Ishikawa (cell line): ENCODE results near the gene POMGNT2.

Source experiments
- CEBPB ChIP-seq: IDR thresholded peaks from 2 replicates; pipeline ENCODE4 v1.6.1; 2012
- CREB1 ChIP-seq: IDR thresholded peaks from 2 replicates; pipeline ENCODE4 v1.6.1; 2012; ENCODE audit warnings: low read depth
- EGR1 ChIP-seq: IDR thresholded peaks from 2 replicates; pipeline ENCODE4 v1.6.1; 2012
- EP300 ChIP-seq: IDR thresholded peaks from 2 replicates; pipeline ENCODE4 v1.6.1; 2012; ENCODE audit warnings: borderline replicate concordance
- FOXM1 ChIP-seq: IDR thresholded peaks from 2 replicates; pipeline ENCODE4 v1.6.1; 2012; ENCODE audit warnings: low read depth, borderline replicate concordance
- MAX ChIP-seq: IDR thresholded peaks from 2 replicates; pipeline ENCODE4 v1.6.1; 2012
- NFIC ChIP-seq: IDR thresholded peaks from 2 replicates; pipeline ENCODE4 v1.6.1; 2012
- RAD21 ChIP-seq: IDR thresholded peaks from 2 replicates; pipeline ENCODE4 v1.6.1; 2012; ENCODE audit warnings: low read depth
- REST ChIP-seq: IDR thresholded peaks from 2 replicates; pipeline ENCODE4 v1.6.1; 2012; ENCODE audit warnings: low read depth, mild to moderate bottlenecking
- TAF1 ChIP-seq: IDR thresholded peaks from 2 replicates; pipeline ENCODE4 v1.6.1; 2012; ENCODE audit warnings: low read depth, mild to moderate bottlenecking
- TCF12 ChIP-seq: IDR thresholded peaks from 2 replicates; pipeline ENCODE4 v1.6.1; 2012; ENCODE audit warnings: low read depth
- TEAD4 ChIP-seq: IDR thresholded peaks from 2 replicates; pipeline ENCODE4 v1.6.1; 2012
- YY1 ChIP-seq: IDR thresholded peaks from 2 replicates; pipeline ENCODE4 v1.6.1; 2012; ENCODE audit warnings: low read depth
- ZBTB7A ChIP-seq: IDR thresholded peaks from 2 replicates; pipeline ENCODE4 v1.6.1; 2012; ENCODE audit warnings: low read depth
- TF ChIP-seq, protein P1 (sequence below): IDR thresholded peaks from 2 replicates; pipeline ENCODE4 v1.6.1; 2012

Gene POMGNT2

GRCh38 chr3:43091481-43091880 lies 14.4 kb downstream of the POMGNT2 start:
- TF ChIP-seq RAD21 (no peak), TAF1 (no peak), YY1 (no peak), TCF12 (no peak), ZBTB7A (no peak), FOXM1 (no peak), CREB1 (no peak), MAX (no peak), EP300 (no peak), REST (no peak), TEAD4 (no peak), NFIC (no peak), EGR1 (no peak), CEBPB (no peak)
- TF ChIP-seq, protein P1, sequence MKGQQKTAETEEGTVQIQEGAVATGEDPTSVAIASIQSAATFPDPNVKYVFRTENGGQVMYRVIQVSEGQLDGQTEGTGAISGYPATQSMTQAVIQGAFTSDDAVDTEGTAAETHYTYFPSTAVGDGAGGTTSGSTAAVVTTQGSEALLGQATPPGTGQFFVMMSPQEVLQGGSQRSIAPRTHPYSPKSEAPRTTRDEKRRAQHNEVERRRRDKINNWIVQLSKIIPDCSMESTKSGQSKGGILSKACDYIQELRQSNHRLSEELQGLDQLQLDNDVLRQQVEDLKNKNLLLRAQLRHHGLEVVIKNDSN = no peak

GRCh38 chr3:43090238-43090637 lies 15.6 kb downstream of the POMGNT2 start:
- TF ChIP-seq REST = no peak
- TF ChIP-seq TCF12 = no peak
- TF ChIP-seq CEBPB = no peak
- TF ChIP-seq TAF1 = no peak
- TF ChIP-seq NFIC = no peak

DNA sequence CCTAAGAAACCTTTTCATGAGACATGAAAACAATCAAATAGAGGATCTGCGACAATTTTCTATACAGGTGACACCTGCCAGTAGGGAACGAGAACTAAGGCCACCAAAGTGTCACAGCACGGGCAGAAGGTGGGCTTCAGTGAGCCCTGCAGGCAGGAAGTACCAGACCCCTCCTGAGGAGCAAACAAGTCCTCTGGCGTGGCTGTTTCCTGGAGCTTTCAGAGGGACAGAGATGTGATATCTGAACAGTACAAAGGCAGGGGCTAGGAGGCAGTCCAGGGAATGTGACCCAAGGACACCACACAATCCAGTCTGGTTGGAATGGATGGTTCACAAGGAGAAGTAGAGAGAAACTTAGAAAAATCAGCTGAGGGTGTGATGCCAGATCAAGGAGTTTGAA lies 16.8 kb downstream of the POMGNT2 start:
- TF ChIP-seq CREB1 (no peak), TAF1 (no peak), MAX (no peak), REST (no peak), EGR1 (no peak), RAD21 (no peak), YY1 (no peak)
- TF ChIP-seq, protein P1 = no peak

GRCh38 chr3:43087249-43087776 lies 18.6 kb downstream of the POMGNT2 start:
- TF ChIP-seq FOXM1 (no peak), CREB1 (no peak), RAD21 (peak; percentile 39; the same call in 1 of the 2 replicates)

- TF ChIP-seq MAX (no peak), YY1 (no peak), TEAD4 (no peak), FOXM1 (no peak), CEBPB (no peak), NFIC (no peak), EP300 (no peak), CREB1 (no peak), TAF1 (no peak), ZBTB7A (no peak), RAD21 (no peak), EGR1 (no peak), REST (no peak), TCF12 (no peak)
- TF ChIP-seq, protein P1 = no peak
These were observed 19.3 kb downstream of the POMGNT2 start for GRCh38 chr3:43086460-43087165.
